Upper lobe of left lung (tissue), 6 donors: ENCODE measurements around the gene VPS37D. TPM values are rescaled to one million over a fixed set of nuclear protein-coding genes. Genes with fewer than 3 reads are reported as not detected.

Experiments
- ATAC-seq, 2 donors: fragments of 200-7000 bp; cut with Tn5 transposase; one replicate each; pipeline ENCODE4 v1.9.1; 2022; ENCODE audit warnings: mild to moderate bottlenecking in 2 of 2, moderate library complexity in 2 of 2; ENCODE audit not compliant: low FRiP score in 2 of 2
- DNase-seq, 2 donors: peaks; one replicate each; pipeline ENCODE4 v3.0.0-alpha.2; 2019 to 2020
- H3K27ac ChIP-seq, 4 donors: fragments of 200-600 bp; sonication (generic); one replicate each; pipeline ENCODE4 v1.5.1; 2016 to 2019
- H3K27me3 ChIP-seq, 4 donors: fragments of 200-600 bp; sonication (generic); one replicate each; pipeline ENCODE4 v1.5.1; 2017 to 2019
- H3K36me3 ChIP-seq, 4 donors: fragments of 200-600 bp; sonication (generic); one replicate each; pipeline ENCODE4 v1.5.1; 2016 to 2019
- H3K4me1 ChIP-seq, 4 donors: fragments of 200-600 bp; sonication (generic); one replicate each; pipeline ENCODE4 v1.5.1; 2018 to 2019
- H3K4me3 ChIP-seq, 4 donors: fragments of 200-600 bp; sonication (generic); one replicate each; pipeline ENCODE4 v1.5.1; 2017 to 2019; ENCODE audit warnings: mild to moderate bottlenecking in 2 of 4, moderate library complexity in 1 of 4
- H3K9me3 ChIP-seq, 4 donors: fragments of 200-600 bp; sonication (generic); one replicate each; pipeline ENCODE4 v1.5.1; 2018 to 2019
- CTCF ChIP-seq, 6 experiments: fragments of 450-650 bp in 4 of 6; fragments of 200-600 bp in 2 of 6; sonication (generic) in 2 of 6; IDR thresholded peaks; one replicate each; pipeline ENCODE4 v1.5.1; 2016 to 2019; ENCODE audit warnings: antibody characterized with exemption in 6 of 6
- EP300 ChIP-seq, 4 donors: sonication (generic); formaldehyde crosslinking; IDR thresholded peaks; one replicate each; pipeline ENCODE4 v1.5.1; 2017; ENCODE audit warnings: antibody characterized with exemption in 4 of 4, control low read depth in 2 of 4
- POLR2A ChIP-seq, 4 donors: fragments of 450-650 bp; IDR thresholded peaks; one replicate each; pipeline ENCODE4 v1.5.1; 2016 to 2017; ENCODE audit warnings: antibody characterized with exemption in 4 of 4, mild to moderate bottlenecking in 2 of 4
- POLR2AphosphoS5 ChIP-seq, 2 donors: sonication (generic); formaldehyde crosslinking; IDR thresholded peaks; one replicate each; pipeline ENCODE4 v1.5.1; 2017; ENCODE audit warnings: antibody characterized with exemption in 2 of 2
- WGBS, 2 donors: methylation state at CpG; one replicate each; pipeline ENCODE4 v1.1.5; 2017 to 2018; 5-methylcytosine and 5-hydroxymethylcytosine counted together
- total RNA-seq, 6 donors: library from RNA; depleted of rRNA in 4 of 6; stranded (reverse); fragments of >200 nt in 4 of 6; gene quantifications; one replicate each; pipeline versions ENCODE4 v1.1.0 to v1.2.1, GENCODE V29; 2016 to 2021
- donor health status: DM: no; HTN: no; CAD: no; lungs with moderate emphysema.
- donor health status: DM: no; HTN: yes; CAD: no; lungs with severe emphysema.

The VPS37D gene
- total RNA-seq, 6 donors from 2014 or later: 1.0 to 4.3 (median 1.5) TPM

- H3K27ac ChIP-seq: no peak overlapping the region
- WGBS, 2 donors: 80 to 82% methylated on average over 7 of the region's 7 CpGs
- H3K4me1 ChIP-seq: no peaks in the 10 kb centered on the region
- H3K4me3 ChIP-seq: no peak overlapping the region
- DNase-seq: no peak
- H3K36me3 ChIP-seq: peaks cover 33 to 92% (median 72%) of the 10 kb centered on the region in 4 donors
- ATAC-seq: no peak
- TF ChIP-seq POLR2A (IDR thresholded peaks at IDR 0.05) (no peak), EP300 (IDR thresholded peaks at IDR 0.05) (no peak), CTCF (IDR thresholded peaks at IDR 0.05) (no peak), POLR2AphosphoS5 (IDR thresholded peaks at IDR 0.05) (no peak)
- no peaks in the 10 kb centered on the region for H3K9me3 ChIP-seq
- no peaks in the 10 kb centered on the region for H3K27me3 ChIP-seq
Observed at GRCh38 chr7:73690646-73691045, 23.0 kb downstream of the VPS37D start.

- no peak for DNase-seq
- no peak for TF ChIP-seq POLR2A (IDR thresholded peaks at IDR 0.05)
- TF ChIP-seq POLR2AphosphoS5 (IDR thresholded peaks at IDR 0.05): no peak
- TF ChIP-seq EP300 (IDR thresholded peaks at IDR 0.05): no peak
- TF ChIP-seq CTCF (IDR thresholded peaks at IDR 0.05): no peak
- Histone ChIP-seq H3K4me3 (no peak overlapping the region), H3K27me3 (no peaks in the 10 kb centered on the region), H3K27ac (no peak overlapping the region), H3K4me1 (no peaks in the 10 kb centered on the region), H3K9me3 (no peaks in the 10 kb centered on the region), H3K36me3 (peaks cover 37 to 95% (median 71%) of the 10 kb centered on the region in 4 donors)
- WGBS, 2 donors: 83 to 92% methylated on average over 4 of the region's 4 CpGs
- ATAC-seq: no peak
Observed at GRCh38 chr7:73696372-73696771, 28.7 kb downstream of the VPS37D start.

GRCh38 chr7:73698410-73698809, 30.8 kb downstream of the VPS37D start:
- H3K27me3 ChIP-seq: no peaks in the 10 kb centered on the region
- no peak for DNase-seq
- H3K36me3 ChIP-seq: peaks cover 31 to 76% (median 56%) of the 10 kb centered on the region in 4 donors
- no peak overlapping the region for H3K4me3 ChIP-seq
- TF ChIP-seq POLR2AphosphoS5 (IDR thresholded peaks at IDR 0.05) (no peak), EP300 (IDR thresholded peaks at IDR 0.05) (no peak), POLR2A (IDR thresholded peaks at IDR 0.05) (no peak), CTCF (IDR thresholded peaks at IDR 0.05) (no peak)
- no peak for ATAC-seq
- peaks cover 0 to under 1% (median under 1%) of the 10 kb centered on the region in 4 donors for H3K4me1 ChIP-seq
- 86% methylated on average over 7 of the region's 7 CpGs for WGBS, 2 donors
- H3K9me3 ChIP-seq: no peaks in the 10 kb centered on the region
- H3K27ac ChIP-seq: no peak overlapping the region

GRCh38 chr7:73699370-73700068, 31.9 kb downstream of the VPS37D start:
- ATAC-seq (no peak), DNase-seq (no peak)
- Histone ChIP-seq H3K4me3 (no peak overlapping the region), H3K27me3 (no peaks in the 10 kb centered on the region), H3K9me3 (no peaks in the 10 kb centered on the region), H3K4me1 (peaks cover 0 to 12% (median 11%) of the 10 kb centered on the region in 4 donors), H3K36me3 (peaks cover 24 to 65% (median 45%) of the 10 kb centered on the region in 4 donors), H3K27ac (no peak overlapping the region)
- WGBS, 2 donors: 91% methylated on average over 6 to 15 of the region's 15 CpGs
- no peak for TF ChIP-seq POLR2A (IDR thresholded peaks at IDR 0.05)
- TF ChIP-seq POLR2AphosphoS5 (IDR thresholded peaks at IDR 0.05): no peak
- no peak for TF ChIP-seq CTCF (IDR thresholded peaks at IDR 0.05)

- peaks cover 0 to 17% (median 12%) of the 10 kb centered on the region in 4 donors for H3K4me1 ChIP-seq
- no peaks in the 10 kb centered on the region for H3K27me3 ChIP-seq
- ATAC-seq: no peak
- DNase-seq: no peak
- H3K36me3 ChIP-seq: peaks cover 19 to 60% (median 40%) of the 10 kb centered on the region in 4 donors
- no peak overlapping the region for H3K27ac ChIP-seq
- no peak overlapping the region for H3K4me3 ChIP-seq
- no peak for TF ChIP-seq CTCF (IDR thresholded peaks at IDR 0.05)
- TF ChIP-seq EP300 (IDR thresholded peaks at IDR 0.05): no peak
- TF ChIP-seq POLR2A (IDR thresholded peaks at IDR 0.05): no peak
- no peak for TF ChIP-seq POLR2AphosphoS5 (IDR thresholded peaks at IDR 0.05)
- 83 to 88% methylated on average over 2 to 14 of the region's 14 CpGs for WGBS, 2 donors
- H3K9me3 ChIP-seq: no peaks in the 10 kb centered on the region
Observed at GRCh38 chr7:73700069-73700423, 32.4 kb downstream of the VPS37D start.
